HL-60 (cell line): ENCODE measurements around the gene PTCD1.

Experiments used
- CTCF ChIP-seq: IDR thresholded peaks from one replicate; pipeline ENCODE4 v1.5.1; 2011; ENCODE audit warnings: low read length, control low read depth, inconsistent platforms; ENCODE audit not compliant: insufficient read depth
- GABPA ChIP-seq: IDR thresholded peaks from 2 replicates; pipeline ENCODE4 v1.6.1; 2012; ENCODE audit warnings: low read depth
- POLR2AphosphoS5 ChIP-seq: IDR thresholded peaks from 2 replicates; pipeline ENCODE4 v1.6.1; 2012; ENCODE audit warnings: low read depth
- SPI1 ChIP-seq: IDR thresholded peaks from 2 replicates; pipeline ENCODE4 v1.6.1; 2012; ENCODE audit warnings: low read depth, mild to moderate bottlenecking, borderline replicate concordance
- TF ChIP-seq, protein P1 (sequence below): IDR thresholded peaks from 2 replicates; pipeline ENCODE4 v1.6.1; 2012; ENCODE audit warnings: low read depth; ENCODE audit not compliant: insufficient replicate concordance

GRCh38 chr7:99392659-99393354 lies 45.8 kb downstream of the PTCD1 start:
- TF ChIP-seq CTCF (no peak), GABPA (no peak), POLR2AphosphoS5 (no peak), SPI1 (no peak)
- TF ChIP-seq, protein P1, sequence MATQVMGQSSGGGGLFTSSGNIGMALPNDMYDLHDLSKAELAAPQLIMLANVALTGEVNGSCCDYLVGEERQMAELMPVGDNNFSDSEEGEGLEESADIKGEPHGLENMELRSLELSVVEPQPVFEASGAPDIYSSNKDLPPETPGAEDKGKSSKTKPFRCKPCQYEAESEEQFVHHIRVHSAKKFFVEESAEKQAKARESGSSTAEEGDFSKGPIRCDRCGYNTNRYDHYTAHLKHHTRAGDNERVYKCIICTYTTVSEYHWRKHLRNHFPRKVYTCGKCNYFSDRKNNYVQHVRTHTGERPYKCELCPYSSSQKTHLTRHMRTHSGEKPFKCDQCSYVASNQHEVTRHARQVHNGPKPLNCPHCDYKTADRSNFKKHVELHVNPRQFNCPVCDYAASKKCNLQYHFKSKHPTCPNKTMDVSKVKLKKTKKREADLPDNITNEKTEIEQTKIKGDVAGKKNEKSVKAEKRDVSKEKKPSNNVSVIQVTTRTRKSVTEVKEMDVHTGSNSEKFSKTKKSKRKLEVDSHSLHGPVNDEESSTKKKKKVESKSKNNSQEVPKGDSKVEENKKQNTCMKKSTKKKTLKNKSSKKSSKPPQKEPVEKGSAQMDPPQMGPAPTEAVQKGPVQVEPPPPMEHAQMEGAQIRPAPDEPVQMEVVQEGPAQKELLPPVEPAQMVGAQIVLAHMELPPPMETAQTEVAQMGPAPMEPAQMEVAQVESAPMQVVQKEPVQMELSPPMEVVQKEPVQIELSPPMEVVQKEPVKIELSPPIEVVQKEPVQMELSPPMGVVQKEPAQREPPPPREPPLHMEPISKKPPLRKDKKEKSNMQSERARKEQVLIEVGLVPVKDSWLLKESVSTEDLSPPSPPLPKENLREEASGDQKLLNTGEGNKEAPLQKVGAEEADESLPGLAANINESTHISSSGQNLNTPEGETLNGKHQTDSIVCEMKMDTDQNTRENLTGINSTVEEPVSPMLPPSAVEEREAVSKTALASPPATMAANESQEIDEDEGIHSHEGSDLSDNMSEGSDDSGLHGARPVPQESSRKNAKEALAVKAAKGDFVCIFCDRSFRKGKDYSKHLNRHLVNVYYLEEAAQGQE = no peak
